Parathyroid adenoma (tissue), 2 donors: Measurements from ENCODE around the gene LARGE1.

Experiments
- H2AFZ ChIP-seq: fragments of 300-600 bp; sonication (generic); one replicate; pipeline ENCODE4 v1.7.0; 2017; ENCODE audit warnings: antibody characterized with exemption, mild to moderate bottlenecking
- H3K27ac ChIP-seq: fragments of 300-600 bp; sonication (generic); one replicate; pipeline ENCODE4 v1.7.0; 2017
- H3K27me3 ChIP-seq: fragments of 300-600 bp; sonication (generic); one replicate; pipeline ENCODE4 v1.7.0; 2017; ENCODE audit warnings: low read length; ENCODE audit not compliant: control insufficient read depth, insufficient read depth
- H3K36me3 ChIP-seq: fragments of 300-600 bp; sonication (generic); one replicate; pipeline ENCODE4 v1.7.0; 2017; ENCODE audit warnings: low read length; ENCODE audit not compliant: control insufficient read depth, insufficient read depth
- H3K4me1 ChIP-seq: fragments of 300-600 bp; sonication (generic); one replicate; pipeline ENCODE4 v1.7.0; 2017; ENCODE audit warnings: control low read depth
- H3K4me2 ChIP-seq: fragments of 300-600 bp; sonication (generic); one replicate; pipeline ENCODE4 v1.7.0; 2017; ENCODE audit warnings: low read length
- H3K4me3 ChIP-seq: fragments of 300-600 bp; sonication (generic); one replicate; pipeline ENCODE4 v1.7.0; 2017; ENCODE audit warnings: low read depth, low read length
- H3K79me2 ChIP-seq: fragments of 300-600 bp; sonication (generic); one replicate; pipeline ENCODE4 v1.7.0; 2017; ENCODE audit warnings: control low read depth
- H3K9ac ChIP-seq: fragments of 300-600 bp; sonication (generic); one replicate; pipeline ENCODE4 v1.7.0; 2017; ENCODE audit warnings: mild to moderate bottlenecking
- H3K9me3 ChIP-seq: fragments of 300-600 bp; sonication (generic); one replicate; pipeline ENCODE4 v1.7.0; 2017; ENCODE audit warnings: low read length; ENCODE audit not compliant: control insufficient read depth
- TF ChIP-seq, protein P1 (sequence below): fragments of 300-600 bp; sonication (generic); IDR thresholded peaks from one replicate; pipeline ENCODE4 v1.7.0; 2017; ENCODE audit warnings: antibody characterized with exemption, mild to moderate bottlenecking
- donor health status: primary hyperparathyroidism.

LARGE1 gene

DNA sequence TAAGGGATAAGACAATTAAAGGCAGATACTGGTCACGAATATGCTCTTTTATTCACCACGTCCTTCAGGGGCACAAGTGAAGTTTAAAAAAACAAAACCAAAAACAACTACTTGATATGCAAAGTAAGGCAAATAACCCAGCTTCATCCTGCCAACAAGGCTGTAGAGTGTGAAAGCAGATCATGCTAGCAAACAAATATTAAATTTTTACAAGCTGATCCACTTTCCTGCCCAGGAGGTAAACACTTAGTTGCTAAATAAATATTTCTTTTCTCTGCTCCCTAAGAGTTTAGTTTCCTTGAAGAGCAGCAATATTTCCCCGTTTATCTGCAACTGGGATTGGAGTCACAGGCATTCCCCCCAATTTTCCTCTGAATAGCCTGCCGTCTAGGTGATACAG lies 300.2 kb downstream of the LARGE1 start:
- H3K36me3 ChIP-seq = no peaks in the 10 kb centered on the region
- no peaks in the 10 kb centered on the region for H3K27me3 ChIP-seq
- H3K79me2 ChIP-seq = no peaks in the 10 kb centered on the region
- H3K9me3 ChIP-seq = no peaks in the 10 kb centered on the region
- no peak overlapping the region for H2AFZ ChIP-seq
- no peak overlapping the region for H3K4me2 ChIP-seq
- TF ChIP-seq, protein P1, sequence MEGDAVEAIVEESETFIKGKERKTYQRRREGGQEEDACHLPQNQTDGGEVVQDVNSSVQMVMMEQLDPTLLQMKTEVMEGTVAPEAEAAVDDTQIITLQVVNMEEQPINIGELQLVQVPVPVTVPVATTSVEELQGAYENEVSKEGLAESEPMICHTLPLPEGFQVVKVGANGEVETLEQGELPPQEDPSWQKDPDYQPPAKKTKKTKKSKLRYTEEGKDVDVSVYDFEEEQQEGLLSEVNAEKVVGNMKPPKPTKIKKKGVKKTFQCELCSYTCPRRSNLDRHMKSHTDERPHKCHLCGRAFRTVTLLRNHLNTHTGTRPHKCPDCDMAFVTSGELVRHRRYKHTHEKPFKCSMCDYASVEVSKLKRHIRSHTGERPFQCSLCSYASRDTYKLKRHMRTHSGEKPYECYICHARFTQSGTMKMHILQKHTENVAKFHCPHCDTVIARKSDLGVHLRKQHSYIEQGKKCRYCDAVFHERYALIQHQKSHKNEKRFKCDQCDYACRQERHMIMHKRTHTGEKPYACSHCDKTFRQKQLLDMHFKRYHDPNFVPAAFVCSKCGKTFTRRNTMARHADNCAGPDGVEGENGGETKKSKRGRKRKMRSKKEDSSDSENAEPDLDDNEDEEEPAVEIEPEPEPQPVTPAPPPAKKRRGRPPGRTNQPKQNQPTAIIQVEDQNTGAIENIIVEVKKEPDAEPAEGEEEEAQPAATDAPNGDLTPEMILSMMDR = no peak
- no peak overlapping the region for H3K9ac ChIP-seq
- H3K4me3 ChIP-seq = no peak overlapping the region
- H3K4me1 ChIP-seq = no peaks in the 10 kb centered on the region
- H3K27ac ChIP-seq = no peak overlapping the region

DNA sequence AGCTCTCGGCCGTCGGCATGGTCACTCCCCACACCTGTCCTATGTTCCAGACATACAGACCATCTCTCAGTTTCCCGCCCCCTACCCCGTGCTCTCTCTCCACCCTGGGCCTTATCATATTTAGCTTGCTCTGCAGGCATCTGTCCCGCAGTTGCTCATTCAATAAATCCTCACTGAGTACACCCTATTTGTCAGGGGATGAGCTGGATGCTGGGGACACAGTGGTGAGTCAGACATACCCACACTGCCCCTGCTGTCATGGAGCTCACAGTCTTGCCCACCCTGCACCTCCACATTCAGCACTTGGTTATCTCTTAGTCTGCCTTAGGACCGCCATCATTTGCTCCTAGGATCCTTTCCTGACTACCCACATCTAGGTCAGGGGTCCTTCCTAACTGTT lies 313.8 kb downstream of the LARGE1 start:
- TF ChIP-seq, protein P1 = no peak
- Histone ChIP-seq H3K4me1 (no peaks in the 10 kb centered on the region), H3K4me2 (no peak overlapping the region), H3K9me3 (no peaks in the 10 kb centered on the region), H2AFZ (no peak overlapping the region), H3K9ac (no peak overlapping the region), H3K79me2 (no peaks in the 10 kb centered on the region), H3K36me3 (no peaks in the 10 kb centered on the region), H3K27ac (no peak overlapping the region), H3K4me3 (no peak overlapping the region), H3K27me3 (no peaks in the 10 kb centered on the region)

DNA sequence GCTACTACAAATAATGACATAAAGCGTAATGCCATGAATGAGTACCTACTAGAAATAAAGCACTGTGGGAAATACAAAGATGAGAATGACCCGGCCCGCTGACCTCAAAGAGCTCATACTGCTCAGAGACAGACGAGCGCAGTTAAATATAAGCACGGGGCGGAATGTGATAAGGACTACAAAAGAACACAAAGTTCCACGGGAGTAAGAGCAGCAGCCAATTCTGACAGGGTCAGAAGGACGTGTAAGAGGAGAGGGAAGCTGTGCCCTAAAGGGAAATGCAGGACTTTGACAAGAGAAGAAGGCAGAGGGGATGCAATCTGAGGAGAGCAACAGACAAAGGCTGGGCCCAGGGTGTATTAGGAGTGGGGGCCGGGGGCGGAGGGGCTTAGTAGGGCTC lies 314.6 kb downstream of the LARGE1 start:
- Histone ChIP-seq H3K27ac (no peak overlapping the region), H3K4me3 (no peak overlapping the region), H3K27me3 (no peaks in the 10 kb centered on the region), H3K4me1 (no peaks in the 10 kb centered on the region), H2AFZ (no peak overlapping the region), H3K4me2 (no peak overlapping the region), H3K9me3 (no peaks in the 10 kb centered on the region), H3K9ac (no peak overlapping the region), H3K36me3 (no peaks in the 10 kb centered on the region), H3K79me2 (no peaks in the 10 kb centered on the region)
- TF ChIP-seq, protein P1 = no peak

DNA sequence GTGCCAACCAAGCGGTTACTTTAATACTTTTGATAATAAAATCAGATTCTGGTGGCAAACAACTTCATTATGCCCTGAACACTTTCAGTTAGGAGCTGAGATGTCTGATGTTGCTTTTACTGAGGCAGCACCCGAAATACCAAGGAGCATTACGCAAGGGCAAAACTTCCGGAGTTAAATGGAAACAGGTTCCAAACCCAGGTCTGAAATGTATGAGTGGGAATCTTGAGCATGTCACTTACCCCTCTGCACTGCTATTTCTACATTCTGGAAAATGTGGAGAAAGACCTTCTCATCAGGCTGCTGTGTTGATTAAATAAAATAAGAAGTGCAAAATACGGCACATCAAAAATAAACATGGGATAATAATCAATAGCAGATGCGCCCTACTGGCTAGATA lies 315.1 kb downstream of the LARGE1 start:
- H2AFZ ChIP-seq = no peak overlapping the region
- H3K27me3 ChIP-seq = no peaks in the 10 kb centered on the region
- H3K9me3 ChIP-seq = no peaks in the 10 kb centered on the region
- no peaks in the 10 kb centered on the region for H3K4me1 ChIP-seq
- no peaks in the 10 kb centered on the region for H3K79me2 ChIP-seq
- no peak overlapping the region for H3K4me2 ChIP-seq
- no peak overlapping the region for H3K27ac ChIP-seq
- TF ChIP-seq, protein P1 = no peak
- no peak overlapping the region for H3K4me3 ChIP-seq
- no peak overlapping the region for H3K9ac ChIP-seq
- no peaks in the 10 kb centered on the region for H3K36me3 ChIP-seq

DNA sequence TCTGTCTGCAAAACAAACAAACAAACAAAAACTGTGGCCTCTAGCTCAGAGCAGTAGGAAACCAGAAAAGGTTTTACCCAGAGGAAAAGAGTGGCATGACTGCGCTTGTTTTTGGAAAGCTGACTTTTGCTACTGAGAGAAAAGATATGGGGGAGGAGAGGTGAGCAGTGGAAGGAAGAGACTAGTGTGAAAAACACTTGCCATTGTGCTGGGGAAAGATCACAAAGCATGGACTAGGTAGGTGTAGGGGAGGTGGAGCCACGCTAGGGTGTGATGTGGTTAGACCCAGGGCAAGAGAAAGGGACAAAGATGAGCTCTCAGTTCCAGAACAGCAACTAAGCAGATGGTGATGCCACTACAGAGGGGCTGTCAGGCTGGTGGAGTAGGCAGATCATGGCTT lies 319.2 kb downstream of the LARGE1 start:
- Histone ChIP-seq H3K79me2 (no peaks in the 10 kb centered on the region), H3K4me3 (no peak overlapping the region), H3K27me3 (no peaks in the 10 kb centered on the region), H3K27ac (no peak overlapping the region), H3K9me3 (no peaks in the 10 kb centered on the region), H2AFZ (no peak overlapping the region), H3K4me1 (no peaks in the 10 kb centered on the region), H3K9ac (no peak overlapping the region), H3K36me3 (no peaks in the 10 kb centered on the region), H3K4me2 (no peak overlapping the region)
- TF ChIP-seq, protein P1 = no peak
